Vagina (tissue), 2 donors: ENCODE data around the gene SLC13A3. TPM values are rescaled to one million over a fixed set of nuclear protein-coding genes. Genes with fewer than 3 reads are reported as not detected.

Experiments used
- DNase-seq, 2 donors: peaks; one replicate each; pipeline ENCODE4 v3.0.0-alpha.2; 2017; ENCODE audit errors: extremely low spot score in 2 of 2
- H3K27ac ChIP-seq: fragments of 200-600 bp; sonication (generic); one replicate; pipeline ENCODE4 v1.5.1; 2019
- H3K27me3 ChIP-seq: fragments of 200-600 bp; sonication (generic); one replicate; pipeline ENCODE4 v1.5.1; 2019
- H3K36me3 ChIP-seq, 2 donors: fragments of 200-600 bp; sonication (generic); one replicate each; pipeline ENCODE4 v1.5.1; 2017 to 2019
- H3K4me1 ChIP-seq: fragments of 200-600 bp; sonication (generic); one replicate; pipeline ENCODE4 v1.5.1; 2019
- H3K4me3 ChIP-seq, 2 donors: fragments of 200-600 bp; sonication (generic); 1 replicate in 1 of 2; 2 replicates in 1 of 2; pipeline ENCODE4 v1.5.1; 2016 to 2019
- H3K9me3 ChIP-seq: fragments of 200-600 bp; sonication (generic); one replicate; pipeline ENCODE4 v1.5.1; 2019
- POLR2A ChIP-seq, 2 donors: fragments of 450-650 bp; IDR thresholded peaks; one replicate each; pipeline ENCODE4 v1.6.1; 2017; ENCODE audit warnings: antibody characterized with exemption in 2 of 2, mild to moderate bottlenecking in 2 of 2, moderate library complexity in 2 of 2
- POLR2AphosphoS5 ChIP-seq, 2 donors: sonication (generic); formaldehyde crosslinking; IDR thresholded peaks; one replicate each; pipeline ENCODE4 v1.9.0; 2017; ENCODE audit warnings: antibody characterized with exemption in 2 of 2, mild to moderate bottlenecking in 2 of 2, low read depth in 1 of 2; ENCODE audit not compliant: insufficient read depth in 1 of 2
- intact Hi-C: fragments of 100-400 bp; cut with DNase I; formaldehyde crosslinking; loops from one replicate; pipeline ENCODE4 v1.15.1; 2023
- total RNA-seq: library from RNA; depleted of rRNA; stranded (reverse); fragments of >200 nt; gene quantifications from one replicate; pipeline ENCODE4 v1.2.3, GENCODE V29; 2016
- TF ChIP-seq, protein P1 (sequence below), 3 experiments: fragments of 450-650 bp in 2 of 3; fragments of 200-600 bp in 1 of 3; sonication (generic) in 1 of 3; IDR thresholded peaks; one replicate each; pipeline ENCODE4 v1.5.1; 2017 to 2019; ENCODE audit warnings: antibody characterized with exemption in 3 of 3, mild to moderate bottlenecking in 2 of 3, moderate library complexity in 2 of 3

SLC13A3 gene
- total RNA-seq, 1 donor from 2014 or later = 1.2 TPM

DNA sequence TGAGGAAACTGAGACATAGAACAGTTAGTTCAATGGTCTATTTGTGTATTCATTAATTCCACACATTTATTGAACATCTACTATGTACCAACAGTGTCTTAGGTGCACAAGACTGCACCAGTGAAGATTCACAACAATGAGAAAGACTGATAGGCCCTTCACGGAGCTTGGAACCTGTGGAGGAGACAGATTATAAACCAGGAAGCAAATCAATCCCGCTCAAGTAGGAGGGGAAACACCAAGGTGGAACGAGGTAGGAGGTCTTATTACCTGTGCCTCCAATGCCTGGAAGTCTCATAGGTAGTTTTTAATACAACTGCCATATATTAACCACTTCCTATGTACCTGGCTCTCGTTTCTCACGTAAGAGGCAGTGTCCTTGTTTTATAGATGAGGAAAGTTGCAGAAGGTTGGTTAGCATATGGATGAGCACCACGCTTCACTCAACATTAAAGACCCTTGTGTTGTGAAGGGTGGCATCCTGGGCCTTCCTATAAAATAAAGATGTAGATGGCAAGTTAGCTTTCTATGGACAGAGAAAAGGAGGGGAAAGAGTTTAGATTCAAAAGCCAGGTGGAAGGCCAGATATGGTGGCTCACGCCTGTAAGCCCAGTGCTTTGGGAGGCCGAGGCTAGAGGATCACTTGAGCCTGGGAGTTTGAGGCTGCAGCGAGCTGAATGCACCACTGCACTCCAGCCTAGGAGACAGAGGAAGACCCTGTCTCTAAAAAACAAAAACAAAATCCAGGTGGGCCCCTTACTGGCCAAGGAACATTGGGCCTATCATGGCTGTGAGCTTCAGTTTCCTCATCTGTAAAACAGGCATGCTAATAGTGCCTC is 45.1 kb downstream of the SLC13A3 start:
- Histone ChIP-seq H3K4me3 (no peak overlapping the region), H3K36me3 (no peaks in the 10 kb centered on the region), H3K27me3 (no peaks in the 10 kb centered on the region), H3K9me3 (no peaks in the 10 kb centered on the region), H3K27ac (no peak overlapping the region), H3K4me1 (no peaks in the 10 kb centered on the region)
- no peak for DNase-seq
- TF ChIP-seq, protein P1, sequence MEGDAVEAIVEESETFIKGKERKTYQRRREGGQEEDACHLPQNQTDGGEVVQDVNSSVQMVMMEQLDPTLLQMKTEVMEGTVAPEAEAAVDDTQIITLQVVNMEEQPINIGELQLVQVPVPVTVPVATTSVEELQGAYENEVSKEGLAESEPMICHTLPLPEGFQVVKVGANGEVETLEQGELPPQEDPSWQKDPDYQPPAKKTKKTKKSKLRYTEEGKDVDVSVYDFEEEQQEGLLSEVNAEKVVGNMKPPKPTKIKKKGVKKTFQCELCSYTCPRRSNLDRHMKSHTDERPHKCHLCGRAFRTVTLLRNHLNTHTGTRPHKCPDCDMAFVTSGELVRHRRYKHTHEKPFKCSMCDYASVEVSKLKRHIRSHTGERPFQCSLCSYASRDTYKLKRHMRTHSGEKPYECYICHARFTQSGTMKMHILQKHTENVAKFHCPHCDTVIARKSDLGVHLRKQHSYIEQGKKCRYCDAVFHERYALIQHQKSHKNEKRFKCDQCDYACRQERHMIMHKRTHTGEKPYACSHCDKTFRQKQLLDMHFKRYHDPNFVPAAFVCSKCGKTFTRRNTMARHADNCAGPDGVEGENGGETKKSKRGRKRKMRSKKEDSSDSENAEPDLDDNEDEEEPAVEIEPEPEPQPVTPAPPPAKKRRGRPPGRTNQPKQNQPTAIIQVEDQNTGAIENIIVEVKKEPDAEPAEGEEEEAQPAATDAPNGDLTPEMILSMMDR (IDR thresholded peaks at IDR 0.05) = no peak
- TF ChIP-seq POLR2A (IDR thresholded peaks at IDR 0.05) (no peak), POLR2AphosphoS5 (IDR thresholded peaks at IDR 0.05; ENCODE audit: insufficient read depth in 1 of 2, low read depth in 1 of 2) (no peak)
- intact Hi-C loops = no loop called here

DNA sequence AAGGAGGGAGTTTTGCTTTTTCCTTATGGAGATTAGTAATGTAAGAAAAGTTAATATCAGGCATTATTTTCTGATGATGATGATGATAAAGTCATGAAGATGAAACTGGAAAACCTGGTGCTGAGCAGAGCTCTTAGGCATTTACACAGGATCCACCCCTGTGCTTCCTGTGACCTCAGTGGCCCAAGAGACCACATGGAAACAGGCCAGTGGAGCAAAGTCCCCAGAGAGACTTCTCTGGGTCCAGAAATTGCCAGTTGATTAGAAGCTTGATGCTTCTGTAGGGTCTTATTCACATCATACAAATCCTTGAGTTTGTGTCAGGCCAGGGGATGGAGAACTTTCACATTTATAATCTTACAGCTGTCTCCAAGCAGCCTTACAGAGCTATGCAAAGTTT is 46.1 kb downstream of the SLC13A3 start:
- H3K36me3 ChIP-seq = no peaks in the 10 kb centered on the region
- no peaks in the 10 kb centered on the region for H3K9me3 ChIP-seq
- intact Hi-C loops = no loop called here
- no peaks in the 10 kb centered on the region for H3K27me3 ChIP-seq
- no peaks in the 10 kb centered on the region for H3K4me1 ChIP-seq
- H3K4me3 ChIP-seq = no peak overlapping the region
- no peak for TF ChIP-seq POLR2AphosphoS5 (IDR thresholded peaks at IDR 0.05; ENCODE audit: insufficient read depth in 1 of 2, low read depth in 1 of 2)
- TF ChIP-seq POLR2A (IDR thresholded peaks at IDR 0.05) = no peak
- TF ChIP-seq, protein P1 (IDR thresholded peaks at IDR 0.05) = no peak
- no peak overlapping the region for H3K27ac ChIP-seq
- DNase-seq = no peak

DNA sequence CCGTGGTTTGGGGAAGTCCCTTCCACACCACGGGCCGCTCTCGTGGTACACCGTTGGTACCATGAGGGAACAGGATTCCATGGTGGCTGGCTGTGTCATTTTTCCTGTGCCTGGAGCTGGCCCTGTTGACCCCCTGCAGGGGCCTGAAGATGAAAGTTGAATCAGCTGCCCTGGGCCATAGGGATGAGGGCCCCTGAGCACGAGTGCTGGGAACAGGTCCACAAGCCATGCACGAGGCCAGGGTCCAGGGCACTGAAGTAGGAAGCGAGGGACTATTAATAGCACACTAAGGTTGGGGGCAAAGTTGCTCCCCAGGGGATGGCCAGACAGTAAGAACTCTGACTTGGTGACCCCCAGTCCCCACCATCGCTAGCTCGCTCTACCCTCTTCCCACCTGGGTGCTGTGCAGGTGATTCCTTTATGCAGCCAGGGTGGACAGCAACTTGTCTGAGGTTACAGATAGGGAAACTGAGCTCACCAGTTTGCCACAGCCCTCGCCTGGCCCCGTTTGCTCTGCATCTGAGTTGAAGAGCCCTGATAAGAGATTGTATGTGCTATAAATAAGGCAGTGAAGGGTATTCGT is 46.6 kb downstream of the SLC13A3 start:
- no peaks in the 10 kb centered on the region for H3K36me3 ChIP-seq
- no peak overlapping the region for H3K27ac ChIP-seq
- H3K27me3 ChIP-seq = no peaks in the 10 kb centered on the region
- intact Hi-C loops = no loop called here
- H3K9me3 ChIP-seq = no peaks in the 10 kb centered on the region
- H3K4me3 ChIP-seq = no peak overlapping the region
- TF ChIP-seq POLR2AphosphoS5 (IDR thresholded peaks at IDR 0.05; ENCODE audit: insufficient read depth in 1 of 2, low read depth in 1 of 2) (no peak), POLR2A (IDR thresholded peaks at IDR 0.05) (no peak)
- TF ChIP-seq, protein P1 (IDR thresholded peaks at IDR 0.05) = no peak
- H3K4me1 ChIP-seq = no peaks in the 10 kb centered on the region
- DNase-seq = no peak

DNA sequence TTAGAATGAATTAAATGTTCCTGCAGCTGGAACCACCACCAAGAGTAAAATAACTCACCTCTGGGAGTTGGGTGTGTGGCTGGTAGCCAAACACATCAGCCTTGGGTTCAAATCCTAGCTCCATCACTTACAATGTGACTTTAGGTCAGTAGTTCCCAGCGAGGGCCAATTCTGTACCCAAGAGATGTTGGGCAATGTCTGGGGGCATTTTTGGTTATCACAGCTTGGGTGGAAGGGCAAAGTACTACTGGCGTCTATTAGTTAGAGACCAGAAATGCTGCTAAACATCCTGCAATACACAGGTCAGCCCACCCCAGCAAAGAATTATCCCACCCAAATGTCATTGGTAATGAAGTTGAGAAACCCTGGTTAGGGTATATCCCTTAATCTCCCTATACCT is 48.8 kb downstream of the SLC13A3 start:
- no peak overlapping the region for H3K27ac ChIP-seq

More for the DNA sequence above, 48.8 kb downstream of the SLC13A3 start:
- no peak for DNase-seq
- no peak overlapping the region for H3K4me3 ChIP-seq
- intact Hi-C loops = no loop called here
- no peaks in the 10 kb centered on the region for H3K27me3 ChIP-seq
- TF ChIP-seq, protein P1 (IDR thresholded peaks at IDR 0.05) = no peak
- TF ChIP-seq POLR2A (IDR thresholded peaks at IDR 0.05) (no peak), POLR2AphosphoS5 (IDR thresholded peaks at IDR 0.05; ENCODE audit: insufficient read depth in 1 of 2, low read depth in 1 of 2) (no peak)
- no peaks in the 10 kb centered on the region for H3K4me1 ChIP-seq
- H3K36me3 ChIP-seq = no peaks in the 10 kb centered on the region
- H3K9me3 ChIP-seq = no peaks in the 10 kb centered on the region
